WTC11 (cell line): Measurements from ENCODE around the gene MMP17. TPM values are rescaled to one million over a fixed set of nuclear protein-coding genes. Genes with fewer than 3 reads are reported as not detected.

Experiments used
- ATAC-seq: fragments of 200-7000 bp; cut with Tn5 transposase; 2 replicates; pipeline ENCODE4 v1.10.0; 2021; ENCODE audit warnings: mild to moderate bottlenecking, moderate library complexity
- CTCF ChIA-PET: fragments of 300-600 bp; sonication (Branson Sonifier 250); formaldehyde crosslinking; loops from one replicate; lab custom pipeline; 2021; ENCODE audit warnings: antibody characterized with exemption; lab: Charles Lee
- POLR2A ChIA-PET: fragments of 350-600 bp; sonication (Branson Sonifier 250); formaldehyde crosslinking; loops from one replicate; lab custom pipeline; 2021; ENCODE audit warnings: antibody characterized with exemption; lab: Charles Lee
- DNase-seq: peaks from one replicate; pipeline ENCODE4 v3.0.0; 2021; ENCODE audit warnings: low spot score
- H3K27ac Mint-ChIP-seq: 2 replicates; pipeline ENCODE4 v1.8.0; 2021; ENCODE audit warnings: mixed read lengths
- H3K27me3 Mint-ChIP-seq: 2 replicates; pipeline ENCODE4 v1.8.0; 2021; ENCODE audit warnings: low read depth, mild to moderate bottlenecking, moderate library complexity, mixed read lengths
- H3K36me3 Mint-ChIP-seq: 2 replicates; pipeline ENCODE4 v1.8.0; 2021; ENCODE audit warnings: mixed read lengths
- H3K4me1 Mint-ChIP-seq: 2 replicates; pipeline ENCODE4 v1.8.0; 2022; ENCODE audit warnings: mixed read lengths
- H3K4me3 Mint-ChIP-seq: 2 replicates; pipeline ENCODE4 v1.8.0; 2021; ENCODE audit warnings: mild to moderate bottlenecking, moderate library complexity, mixed read lengths
- H3K9me3 Mint-ChIP-seq: 2 replicates; pipeline ENCODE4 v1.8.0; 2021; ENCODE audit warnings: mixed read lengths
- AFF4 ChIP-seq: sonication (generic); formaldehyde crosslinking; IDR thresholded peaks from 2 replicates; pipeline ENCODE4 v1.8.1; 2023; ENCODE audit warnings: mild to moderate bottlenecking, missing genetic modification reagents, borderline replicate concordance
- CTCF ChIP-seq: fragments of 200-600 bp; IDR thresholded peaks from 2 replicates; pipeline ENCODE4 v1.8.0; 2022; ENCODE audit warnings: antibody characterized with exemption
- E2F1 ChIP-seq: sonication (generic); formaldehyde crosslinking; IDR thresholded peaks from 2 replicates; pipeline ENCODE4 v1.8.0; 2022; ENCODE audit warnings: mild to moderate bottlenecking, missing genetic modification reagents
- E2F4 ChIP-seq: sonication (generic); formaldehyde crosslinking; IDR thresholded peaks from 2 replicates; pipeline ENCODE4 v1.8.1; 2022; ENCODE audit warnings: low read depth, mild to moderate bottlenecking, moderate library complexity, missing genetic modification reagents, borderline replicate concordance
- EMX1 ChIP-seq: fragments of 250-450 bp; sonication (Bioruptor Pico); IDR thresholded peaks from 2 replicates; pipeline ENCODE4 v1.8.0; 2021; ENCODE audit warnings: mild to moderate bottlenecking
- ETV6 ChIP-seq: sonication (generic); formaldehyde crosslinking; IDR thresholded peaks from 2 replicates; pipeline ENCODE4 v1.8.1; 2022; ENCODE audit warnings: mild to moderate bottlenecking, missing genetic modification reagents
- FOXJ3 ChIP-seq: sonication (generic); formaldehyde crosslinking; IDR thresholded peaks from 2 replicates; pipeline ENCODE4 v1.9.0; 2021; ENCODE audit warnings: missing genetic modification reagents, mild to moderate bottlenecking, borderline replicate concordance
- FOXP1 ChIP-seq: sonication (generic); formaldehyde crosslinking; IDR thresholded peaks from 2 replicates; pipeline ENCODE4 v1.8.0; 2022; ENCODE audit warnings: missing genetic modification reagents, mild to moderate bottlenecking, moderate library complexity, borderline replicate concordance
- KAT7 ChIP-seq: sonication (generic); formaldehyde crosslinking; IDR thresholded peaks from 2 replicates; pipeline ENCODE4 v1.8.1; 2023; ENCODE audit warnings: missing genetic modification reagents, mild to moderate bottlenecking, borderline replicate concordance
- MAX ChIP-seq: sonication (generic); formaldehyde crosslinking; IDR thresholded peaks from 2 replicates; pipeline ENCODE4 v1.8.0; 2022; ENCODE audit warnings: mild to moderate bottlenecking, missing genetic modification reagents
- NR1H2 ChIP-seq: sonication (generic); formaldehyde crosslinking; IDR thresholded peaks from 2 replicates; pipeline ENCODE4 v1.9.0; 2021; ENCODE audit warnings: mild to moderate bottlenecking, moderate library complexity, missing genetic modification reagents
- NR2C2 ChIP-seq: sonication (generic); formaldehyde crosslinking; IDR thresholded peaks from 2 replicates; pipeline ENCODE4 v1.8.0; 2022; ENCODE audit warnings: mild to moderate bottlenecking, missing genetic modification reagents
- SMAD4 ChIP-seq: sonication (generic); formaldehyde crosslinking; IDR thresholded peaks from 2 replicates; pipeline ENCODE4 v1.8.0; 2022; ENCODE audit warnings: mild to moderate bottlenecking, missing genetic modification reagents
- SOX15 ChIP-seq: fragments of 250-450 bp; sonication (Bioruptor Pico); IDR thresholded peaks from 2 replicates; pipeline ENCODE4 v1.9.0; 2021; ENCODE audit warnings: mild to moderate bottlenecking
- TCF7 ChIP-seq: sonication (generic); formaldehyde crosslinking; IDR thresholded peaks from 2 replicates; pipeline ENCODE4 v1.8.0; 2022; ENCODE audit warnings: mild to moderate bottlenecking, low read depth, missing genetic modification reagents, moderate library complexity
- TP53 ChIP-seq: sonication (generic); formaldehyde crosslinking; IDR thresholded peaks from 2 replicates; pipeline ENCODE4 v1.8.1; 2023; ENCODE audit warnings: mild to moderate bottlenecking, missing genetic modification reagents
- ZNF138 ChIP-seq: sonication (generic); formaldehyde crosslinking; conservative IDR thresholded peaks from 2 replicates; pipeline ENCODE4 v1.8.1; 2022; ENCODE audit warnings: mild to moderate bottlenecking, moderate library complexity, missing genetic modification reagents
- ZNF219 ChIP-seq: sonication (generic); formaldehyde crosslinking; IDR thresholded peaks from 2 replicates; pipeline ENCODE4 v1.8.0; 2023; ENCODE audit warnings: missing genetic modification reagents, mild to moderate bottlenecking, borderline replicate concordance
- ZNF232 ChIP-seq: sonication (generic); formaldehyde crosslinking; IDR thresholded peaks from 2 replicates; pipeline ENCODE4 v1.8.0; 2022; ENCODE audit warnings: mild to moderate bottlenecking, missing genetic modification reagents
- ZNF425 ChIP-seq: fragments of 250-450 bp; sonication (Bioruptor Pico); conservative IDR thresholded peaks from 2 replicates; pipeline ENCODE4 v1.9.0; 2021; ENCODE audit warnings: mild to moderate bottlenecking
- ZNF512 ChIP-seq: sonication (generic); formaldehyde crosslinking; IDR thresholded peaks from 2 replicates; pipeline ENCODE4 v1.8.1; 2022; ENCODE audit warnings: missing genetic modification reagents, borderline replicate concordance
- total RNA-seq: library from RNA; stranded (reverse); gene quantifications from 3 replicates; pipeline ENCODE4 v1.2.3, GENCODE V29; 2021
- TF ChIP-seq, protein P1 (sequence below): fragments of 250-450 bp; sonication (Bioruptor Pico); IDR thresholded peaks from 2 replicates; pipeline ENCODE4 v2.1.2; 2022; ENCODE audit warnings: mild to moderate bottlenecking, moderate library complexity
- TF ChIP-seq, protein P2 (sequence below): fragments of 250-450 bp; sonication (Bioruptor Pico); IDR thresholded peaks from 2 replicates; pipeline ENCODE4 v1.9.0; 2021; ENCODE audit warnings: mild to moderate bottlenecking

The MMP17 gene
- total RNA-seq, 1 experiment from 2014 or later = 67.1 TPM

DNA sequence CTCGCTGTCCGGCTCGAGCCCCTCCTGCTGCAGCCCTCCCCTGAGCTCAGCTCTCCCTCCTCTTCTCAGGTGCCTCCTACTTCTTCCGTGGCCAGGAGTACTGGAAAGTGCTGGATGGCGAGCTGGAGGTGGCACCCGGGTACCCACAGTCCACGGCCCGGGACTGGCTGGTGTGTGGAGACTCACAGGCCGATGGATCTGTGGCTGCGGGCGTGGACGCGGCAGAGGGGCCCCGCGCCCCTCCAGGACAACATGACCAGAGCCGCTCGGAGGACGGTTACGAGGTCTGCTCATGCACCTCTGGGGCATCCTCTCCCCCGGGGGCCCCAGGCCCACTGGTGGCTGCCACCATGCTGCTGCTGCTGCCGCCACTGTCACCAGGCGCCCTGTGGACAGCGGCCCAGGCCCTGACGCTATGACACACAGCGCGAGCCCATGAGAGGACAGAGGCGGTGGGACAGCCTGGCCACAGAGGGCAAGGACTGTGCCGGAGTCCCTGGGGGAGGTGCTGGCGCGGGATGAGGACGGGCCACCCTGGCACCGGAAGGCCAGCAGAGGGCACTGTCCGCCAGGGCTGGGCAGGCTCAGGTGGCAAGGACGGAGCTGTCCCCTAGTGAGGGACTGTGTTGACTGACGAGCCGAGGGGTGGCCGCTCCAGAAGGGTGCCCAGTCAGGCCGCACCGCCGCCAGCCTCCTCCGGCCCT, 22.8 kb downstream of the MMP17 start:
- ATAC-seq = peak; percentile 58
- ChIA-PET CTCF (interaction anchor here (0.6 to 1.5 kb wide), 13 partner anchors 12 to 151 kb away, joined by 3 to 8 read pairs (median 3); partner anchors contain the start of gene PUS1), POLR2A (no interaction called here)
- H3K27me3 Mint-ChIP-seq = peaks cover 1% of the 10 kb centered on the region; the same call in 1 of the 2 replicates
- no peak overlapping the region for H3K4me3 Mint-ChIP-seq
- no peaks in the 10 kb centered on the region for H3K9me3 Mint-ChIP-seq
- peak; percentile 67 for DNase-seq
- H3K27ac Mint-ChIP-seq = no peak overlapping the region
- peaks cover 14% of the 10 kb centered on the region for H3K36me3 Mint-ChIP-seq
- H3K4me1 Mint-ChIP-seq = peaks cover 4% of the 10 kb centered on the region
- TF ChIP-seq EMX1 (CRISPR knock-in tag) (no peak), TCF7 (CRISPR knock-in tag) (no peak), NR1H2 (CRISPR knock-in tag) (no peak), TP53 (CRISPR knock-in tag) (no peak), ZNF219 (no peak), ZNF232 (CRISPR knock-in tag) (no peak), ZNF512 (CRISPR knock-in tag) (no peak), E2F4 (no peak), ZNF425 (CRISPR knock-in tag) (no peak), ETV6 (CRISPR knock-in tag) (peak; percentile 16; the same call in 1 of the 2 replicates), AFF4 (CRISPR knock-in tag) (no peak), ZNF138 (no peak), KAT7 (CRISPR knock-in tag) (no peak), FOXJ3 (no peak), E2F1 (no peak), CTCF (peak; percentile 38), NR2C2 (CRISPR knock-in tag) (no peak), SOX15 (CRISPR knock-in tag) (no peak), MAX (CRISPR knock-in tag) (no peak), FOXP1 (CRISPR knock-in tag) (0 out of 2 replicates have a peak, but pooled peaks have one; percentile 57), SMAD4 (CRISPR knock-in tag) (no peak)
- TF ChIP-seq, protein P1, sequence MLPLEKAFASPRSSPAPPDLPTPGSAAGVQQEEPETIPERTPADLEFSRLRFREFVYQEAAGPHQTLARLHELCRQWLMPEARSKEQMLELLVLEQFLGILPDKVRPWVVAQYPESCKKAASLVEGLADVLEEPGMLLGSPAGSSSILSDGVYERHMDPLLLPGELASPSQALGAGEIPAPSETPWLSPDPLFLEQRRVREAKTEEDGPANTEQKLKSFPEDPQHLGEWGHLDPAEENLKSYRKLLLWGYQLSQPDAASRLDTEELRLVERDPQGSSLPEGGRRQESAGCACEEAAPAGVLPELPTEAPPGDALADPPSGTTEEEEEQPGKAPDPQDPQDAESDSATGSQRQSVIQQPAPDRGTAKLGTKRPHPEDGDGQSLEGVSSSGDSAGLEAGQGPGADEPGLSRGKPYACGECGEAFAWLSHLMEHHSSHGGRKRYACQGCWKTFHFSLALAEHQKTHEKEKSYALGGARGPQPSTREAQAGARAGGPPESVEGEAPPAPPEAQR (CRISPR knock-in tag) = no peak
- TF ChIP-seq, protein P2, sequence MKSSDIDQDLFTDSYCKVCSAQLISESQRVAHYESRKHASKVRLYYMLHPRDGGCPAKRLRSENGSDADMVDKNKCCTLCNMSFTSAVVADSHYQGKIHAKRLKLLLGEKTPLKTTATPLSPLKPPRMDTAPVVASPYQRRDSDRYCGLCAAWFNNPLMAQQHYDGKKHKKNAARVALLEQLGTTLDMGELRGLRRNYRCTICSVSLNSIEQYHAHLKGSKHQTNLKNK (CRISPR knock-in tag) = no peak
